ENCODE data around the gene URI1. TPM values are rescaled to one million over a fixed set of nuclear protein-coding genes. Genes with fewer than 3 reads are reported as not detected.

URI1 gene, protein sequence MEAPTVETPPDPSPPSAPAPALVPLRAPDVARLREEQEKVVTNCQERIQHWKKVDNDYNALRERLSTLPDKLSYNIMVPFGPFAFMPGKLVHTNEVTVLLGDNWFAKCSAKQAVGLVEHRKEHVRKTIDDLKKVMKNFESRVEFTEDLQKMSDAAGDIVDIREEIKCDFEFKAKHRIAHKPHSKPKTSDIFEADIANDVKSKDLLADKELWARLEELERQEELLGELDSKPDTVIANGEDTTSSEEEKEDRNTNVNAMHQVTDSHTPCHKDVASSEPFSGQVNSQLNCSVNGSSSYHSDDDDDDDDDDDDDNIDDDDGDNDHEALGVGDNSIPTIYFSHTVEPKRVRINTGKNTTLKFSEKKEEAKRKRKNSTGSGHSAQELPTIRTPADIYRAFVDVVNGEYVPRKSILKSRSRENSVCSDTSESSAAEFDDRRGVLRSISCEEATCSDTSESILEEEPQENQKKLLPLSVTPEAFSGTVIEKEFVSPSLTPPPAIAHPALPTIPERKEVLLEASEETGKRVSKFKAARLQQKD
- total RNA-seq (2014; rRNA removed; shearing (Covaris generic)) (45.1 and 68.7 TPM in 2 replicates), total RNA-seq (2022) (79.2 and 82.1 TPM in 2 replicates), Bru-seq, nascent RNA (percentile 92 among the genes with signal in this experiment), BruChase-seq, experiment 1, labeled RNA remaining after a 6-hour chase (percentile 89 among the genes with signal in this experiment), BruChase-seq, experiment 2, labeled RNA remaining after a 2-hour chase (percentile 86 among the genes with signal in this experiment)
- long read RNA-seq, transcript URI1-206 (10 exons, 2,495 nt), result major isoform, 35 of 140 reads
- long read RNA-seq, transcript URI1-202 (11 exons, 3,444 nt), result minor isoform, 18 of 140 reads
- long read RNA-seq, partial matches to known transcripts, result 22 of 140 reads
- long read RNA-seq, other reads (novel, unspliced or antisense), result 65 of 140 reads

DNA sequence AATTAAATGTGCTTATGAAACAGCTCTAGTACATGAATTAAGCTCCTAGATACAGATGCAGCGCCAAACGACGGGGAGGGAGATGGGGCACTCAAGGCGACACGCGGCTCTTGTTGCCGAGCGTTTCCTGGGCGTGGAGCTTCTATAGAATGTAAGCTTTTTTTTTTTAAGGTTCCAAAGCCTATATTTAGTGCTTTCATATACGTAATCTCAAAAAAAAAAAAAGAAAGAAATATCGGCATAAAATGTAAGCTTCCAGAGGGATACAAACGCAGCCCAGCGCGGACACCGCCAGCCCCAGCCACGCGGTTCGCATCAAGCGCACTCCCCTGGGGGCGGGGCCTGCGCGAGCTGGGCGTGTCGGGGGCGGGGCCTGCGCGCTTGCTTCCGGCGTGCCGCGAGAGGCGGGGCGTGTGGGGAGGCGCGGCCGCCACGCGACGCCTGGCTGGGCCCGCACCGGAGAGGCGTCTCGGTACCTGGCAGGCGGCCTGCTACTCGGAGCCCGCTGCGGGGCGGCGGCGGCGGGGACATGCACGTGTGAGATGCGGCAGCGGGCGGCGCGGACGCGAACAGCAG, at the start of gene URI1:
Gene URI1, plus strand, starts transcription at position 412 of the 576 bp plus-strand sequence. CDS start 309 bp downstream, outside the sequence.
- Histone ChIP-seq H3K79me2 (ENCODE audit: insufficient read depth, low read depth, low read length) (peaks cover 44% of the 10 kb centered on the region), H4K20me1 (ENCODE audit: insufficient read depth, low read length) (peaks cover 23% of the 10 kb centered on the region), H3K36me3 (ENCODE audit: insufficient read depth, low read length) (peaks cover 16% of the 10 kb centered on the region), H3K4me3 (ENCODE audit: low read depth, low read length, poor library complexity, severe bottlenecking) (peak within 1 kb of the TSS; percentile 78), H3K27ac (ENCODE audit: low read depth, low read length, poor library complexity, severe bottlenecking) (peak within 1 kb of the TSS; percentile 47), H3K9me2 (ENCODE audit: insufficient read depth, low read length) (no peaks in the 10 kb centered on the region), H2AFZ (ENCODE audit: low read length) (peak within 1 kb of the TSS; percentile 87), H3K4me2 (ENCODE audit: low read length) (peak within 1 kb of the TSS; percentile 78), H3K9me3 (ENCODE audit: low read length) (no peaks in the 10 kb centered on the region), H3K4me1 (ENCODE audit: insufficient read depth, low read length, poor library complexity, severe bottlenecking) (peaks cover 37% of the 10 kb centered on the region)
- intact Hi-C loops (cut with micrococcal nuclease; ENCODE audit: unreplicated experiment), result no loop called here
- TSS peak; percentile 95 for BruUV-seq (replicated peaks)
- POLR2A ChIA-PET, result interaction anchor here (0.6 to 2.1 kb wide), 23 partner anchors 9 to 637 kb away, joined by 3 to 11 read pairs (median 4); no protein-coding TSS in a partner anchor
- DNase-seq (ENCODE audit: low spot score), result peak; percentile 86
- CTCF ChIA-PET (ENCODE audit: unreplicated experiment), result interaction anchor here (1.2 to 1.4 kb wide), 2 partner anchors 11 to 18 kb away, joined by 3 to 5 read pairs; no protein-coding TSS in a partner anchor
- no peak for TF ChIP-seq EZH2phosphoT487 (IDR thresholded peaks at IDR 0.05; ENCODE audit: borderline replicate concordance, low read depth, low read length)
- TF ChIP-seq, protein P1, sequence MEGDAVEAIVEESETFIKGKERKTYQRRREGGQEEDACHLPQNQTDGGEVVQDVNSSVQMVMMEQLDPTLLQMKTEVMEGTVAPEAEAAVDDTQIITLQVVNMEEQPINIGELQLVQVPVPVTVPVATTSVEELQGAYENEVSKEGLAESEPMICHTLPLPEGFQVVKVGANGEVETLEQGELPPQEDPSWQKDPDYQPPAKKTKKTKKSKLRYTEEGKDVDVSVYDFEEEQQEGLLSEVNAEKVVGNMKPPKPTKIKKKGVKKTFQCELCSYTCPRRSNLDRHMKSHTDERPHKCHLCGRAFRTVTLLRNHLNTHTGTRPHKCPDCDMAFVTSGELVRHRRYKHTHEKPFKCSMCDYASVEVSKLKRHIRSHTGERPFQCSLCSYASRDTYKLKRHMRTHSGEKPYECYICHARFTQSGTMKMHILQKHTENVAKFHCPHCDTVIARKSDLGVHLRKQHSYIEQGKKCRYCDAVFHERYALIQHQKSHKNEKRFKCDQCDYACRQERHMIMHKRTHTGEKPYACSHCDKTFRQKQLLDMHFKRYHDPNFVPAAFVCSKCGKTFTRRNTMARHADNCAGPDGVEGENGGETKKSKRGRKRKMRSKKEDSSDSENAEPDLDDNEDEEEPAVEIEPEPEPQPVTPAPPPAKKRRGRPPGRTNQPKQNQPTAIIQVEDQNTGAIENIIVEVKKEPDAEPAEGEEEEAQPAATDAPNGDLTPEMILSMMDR (conservative IDR thresholded peaks at IDR 0.05; ENCODE audit: low read length), result no peak

DNA sequence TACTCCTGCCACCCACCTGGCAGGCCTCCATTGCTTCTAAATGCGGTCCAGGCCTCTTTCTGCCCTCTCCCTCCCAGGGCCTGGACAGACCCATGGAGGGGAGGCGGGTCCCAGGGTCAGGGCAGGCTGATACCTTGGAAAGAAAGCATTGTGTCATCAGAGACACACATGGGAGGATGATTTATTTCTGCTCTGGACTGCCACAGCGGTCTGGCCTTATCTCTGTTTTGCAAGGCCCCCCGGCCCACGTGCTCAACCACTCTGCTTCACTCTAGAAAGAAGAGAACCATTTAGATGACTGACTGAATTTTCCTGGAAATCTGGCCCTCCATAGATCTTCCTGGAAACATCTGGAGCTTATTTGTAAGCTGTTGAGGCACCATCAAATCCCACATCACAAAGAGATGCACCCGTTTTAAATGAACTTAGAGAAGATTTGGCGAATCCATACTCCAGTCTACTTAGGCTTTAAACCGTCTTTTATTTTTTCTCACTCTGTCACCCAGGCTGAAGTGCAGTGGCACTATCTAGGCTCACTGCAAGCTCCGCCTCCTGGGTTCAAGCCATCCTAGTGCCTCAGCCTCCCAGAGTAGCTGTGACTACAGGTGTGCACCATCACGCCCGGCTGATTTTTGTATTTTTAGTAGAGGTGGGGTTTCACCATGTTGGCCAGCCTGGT, 48.3 kb upstream of the URI1 start:
- Histone ChIP-seq H3K9me2 (ENCODE audit: insufficient read depth, low read length) (no peaks in the 10 kb centered on the region), H3K27ac (ENCODE audit: low read depth, low read length, poor library complexity, severe bottlenecking) (no peak overlapping the region), H3K4me1 (ENCODE audit: insufficient read depth, low read length, poor library complexity, severe bottlenecking) (no peaks in the 10 kb centered on the region), H4K20me1 (ENCODE audit: insufficient read depth, low read length) (no peaks in the 10 kb centered on the region), H2AFZ (ENCODE audit: low read length) (no peak overlapping the region), H3K9me3 (ENCODE audit: low read length) (no peaks in the 10 kb centered on the region), H3K79me2 (ENCODE audit: insufficient read depth, low read depth, low read length) (no peaks in the 10 kb centered on the region), H3K4me3 (ENCODE audit: low read depth, low read length, poor library complexity, severe bottlenecking) (no peak overlapping the region), H3K4me2 (ENCODE audit: low read length) (no peak overlapping the region), H3K36me3 (ENCODE audit: insufficient read depth, low read length) (no peaks in the 10 kb centered on the region)
- TF ChIP-seq, protein P1 (conservative IDR thresholded peaks at IDR 0.05; ENCODE audit: low read length), result no peak
- TF ChIP-seq EZH2phosphoT487 (IDR thresholded peaks at IDR 0.05; ENCODE audit: borderline replicate concordance, low read depth, low read length), result no peak
- ChIA-PET CTCF (ENCODE audit: unreplicated experiment) (no interaction called here), POLR2A (no interaction called here)
- BruUV-seq (replicated peaks), result no TSS peak
- intact Hi-C loops (cut with micrococcal nuclease; ENCODE audit: unreplicated experiment), result no loop called here
- no peak for DNase-seq (ENCODE audit: low spot score)
